Neural progenitor cell (in vitro differentiated cells): ENCODE results near the gene CHPF2. TPM values are rescaled to one million over a fixed set of nuclear protein-coding genes. Genes with fewer than 3 reads are reported as not detected.

Source experiments
- DNase-seq: peaks from one replicate; pipeline ENCODE4 v3.0.0-alpha.2; 2016; ENCODE audit warnings: low spot score
- H2AFZ ChIP-seq: fragments of 200-600 bp; sonication (generic); replicated peaks from 2 replicates; pipeline ENCODE4 v1.6.1; 2016; ENCODE audit warnings: antibody characterized with exemption
- H3F3A ChIP-seq: fragments of 200-600 bp; sonication (generic); 2 replicates; pipeline ENCODE4 v1.6.1; 2016; ENCODE audit warnings: antibody characterized with exemption, low read depth
- H3K27ac ChIP-seq: fragments of 200-600 bp; sonication (generic); 2 replicates; pipeline ENCODE4 v1.5.1; 2016; ENCODE audit warnings: mild to moderate bottlenecking
- H3K27me3 ChIP-seq: fragments of 200-600 bp; sonication (generic); 2 replicates; pipeline ENCODE4 v1.6.1; 2016; ENCODE audit warnings: mild to moderate bottlenecking, moderate library complexity
- H3K36me3 ChIP-seq: fragments of 200-600 bp; sonication (generic); 2 replicates; pipeline ENCODE4 v1.5.1; 2016
- H3K4me1 ChIP-seq: fragments of 200-600 bp; sonication (generic); 2 replicates; pipeline ENCODE4 v1.6.1; 2016; ENCODE audit warnings: mixed run types
- H3K4me2 ChIP-seq: fragments of 200-600 bp; sonication (generic); 2 replicates; pipeline ENCODE4 v1.6.1; 2016
- H3K4me3 ChIP-seq: fragments of 200-600 bp; sonication (generic); 2 replicates; pipeline ENCODE4 v1.5.1; 2016
- H3K79me2 ChIP-seq: fragments of 200-600 bp; sonication (generic); 2 replicates; pipeline ENCODE4 v1.6.1; 2016; ENCODE audit warnings: low read depth
- H3K9ac ChIP-seq: fragments of 200-600 bp; sonication (generic); 2 replicates; pipeline ENCODE4 v1.6.1; 2016
- H3K9me3 ChIP-seq: fragments of 200-600 bp; sonication (generic); 2 replicates; pipeline ENCODE4 v1.5.1; 2016; ENCODE audit warnings: low read depth
- H4K20me1 ChIP-seq: fragments of 200-600 bp; sonication (generic); 2 replicates; pipeline ENCODE4 v1.6.1; 2016; ENCODE audit warnings: low read depth
- H3K27ac Mint-ChIP-seq: 3 replicates; pipeline ENCODE4 v1.8.0; 2021; ENCODE audit warnings: mixed read lengths
- H3K27me3 Mint-ChIP-seq: 2 replicates; pipeline ENCODE4 v1.8.0; 2022; ENCODE audit warnings: low read depth, mild to moderate bottlenecking, inconsistent platforms, moderate library complexity, mixed read lengths; ENCODE audit not compliant: insufficient read depth
- H3K36me3 Mint-ChIP-seq: 3 replicates; pipeline ENCODE4 v1.8.0; 2021; ENCODE audit warnings: mixed read lengths
- H3K4me1 Mint-ChIP-seq: 3 replicates; pipeline ENCODE4 v1.8.0; 2021; ENCODE audit warnings: mixed read lengths
- H3K4me3 Mint-ChIP-seq: 3 replicates; pipeline ENCODE4 v1.8.0; 2021; ENCODE audit warnings: mild to moderate bottlenecking, moderate library complexity, mixed read lengths
- H3K9me3 Mint-ChIP-seq: 3 replicates; pipeline ENCODE4 v1.8.0; 2020; ENCODE audit warnings: mixed read lengths
- CTCF ChIP-seq: fragments of 200-600 bp; sonication (generic); IDR thresholded peaks from 2 replicates; pipeline ENCODE4 v1.5.1; 2017; ENCODE audit warnings: antibody characterized with exemption, mild to moderate bottlenecking
- EZH2 ChIP-seq: fragments of 200-600 bp; sonication (generic); IDR thresholded peaks from 2 replicates; pipeline ENCODE4 v1.6.1; 2017; ENCODE audit warnings: antibody characterized with exemption, mild to moderate bottlenecking, moderate library complexity
- EZH2phosphoT487 ChIP-seq: fragments of 200-600 bp; sonication (generic); IDR thresholded peaks from 2 replicates; pipeline ENCODE4 v1.6.1; 2017; ENCODE audit warnings: antibody characterized with exemption
- total RNA-seq: library from RNA; depleted of rRNA; stranded (reverse); fragments of >200 nt; gene quantifications from 2 replicates; pipeline ENCODE4 v1.2.3, GENCODE V29; 2015; ENCODE audit warnings: low replicate concordance

The CHPF2 gene
- total RNA-seq, 1 donor from 2014 or later, result 8.8 TPM

DNA sequence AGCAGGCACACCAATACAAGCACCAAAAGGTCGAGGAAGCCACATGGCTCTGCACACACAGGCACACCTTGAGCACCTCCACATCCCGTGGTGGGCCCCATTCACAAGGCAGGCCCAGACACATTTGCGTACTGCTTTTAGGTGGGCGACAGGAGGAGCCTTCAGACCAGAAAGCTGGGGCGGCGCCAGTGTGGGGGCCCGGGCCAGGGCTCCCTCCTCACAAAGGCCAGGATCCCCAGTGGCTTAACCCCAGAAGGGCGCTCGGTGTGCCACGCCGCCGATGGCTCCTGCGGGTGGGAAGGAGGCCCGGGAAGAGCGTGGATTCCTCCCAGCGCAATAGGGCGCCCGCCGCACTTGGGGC lies 19.0 kb downstream of the CHPF2 start:
- Histone ChIP-seq H3K27ac (no peak overlapping the region), H3K36me3 (no peaks in the 10 kb centered on the region), H3K27me3 (peaks cover 71% of the 10 kb centered on the region), H3F3A (peaks cover 48% of the 10 kb centered on the region), H4K20me1 (peaks cover 15% of the 10 kb centered on the region), H3K4me2 (peak overlapping the region; percentile 99), H3K4me3 (peak overlapping the region; percentile 90), H3K9me3 (no peaks in the 10 kb centered on the region), H2AFZ (no peak overlapping the region), H3K79me2 (no peaks in the 10 kb centered on the region), H3K9ac (no peak overlapping the region), H3K4me1 (peaks cover 46% of the 10 kb centered on the region)
- no peaks in the 10 kb centered on the region for H3K36me3 Mint-ChIP-seq
- H3K9me3 Mint-ChIP-seq, result no peaks in the 10 kb centered on the region
- TF ChIP-seq EZH2phosphoT487 (no peak), CTCF (no peak), EZH2 (no peak)
- peak overlapping the region; percentile 81 for H3K4me3 Mint-ChIP-seq
- DNase-seq, result no peak
- peaks cover 71% of the 10 kb centered on the region for H3K4me1 Mint-ChIP-seq
- H3K27me3 Mint-ChIP-seq, result peaks cover 17% of the 10 kb centered on the region
- H3K27ac Mint-ChIP-seq, result peak overlapping the region; percentile 84

GRCh38 chr7:151251689-151252560 lies 19.6 kb downstream of the CHPF2 start:
- Histone ChIP-seq H3K36me3 (no peaks in the 10 kb centered on the region), H3K4me2 (peak overlapping the region; percentile 99), H3K9me3 (no peaks in the 10 kb centered on the region), H2AFZ (peak overlapping the region; percentile 97), H3K27ac (no peak overlapping the region), H3F3A (peaks cover 43% of the 10 kb centered on the region), H4K20me1 (peaks cover 9% of the 10 kb centered on the region), H3K4me3 (peak overlapping the region; percentile 90), H3K27me3 (peaks cover 64% of the 10 kb centered on the region), H3K79me2 (no peaks in the 10 kb centered on the region), H3K4me1 (peaks cover 44% of the 10 kb centered on the region), H3K9ac (peak overlapping the region; percentile 51)
- peaks cover 19% of the 10 kb centered on the region for H3K27me3 Mint-ChIP-seq
- no peaks in the 10 kb centered on the region for H3K9me3 Mint-ChIP-seq
- peak overlapping the region; percentile 86 for H3K4me3 Mint-ChIP-seq
- TF ChIP-seq CTCF (no peak), EZH2phosphoT487 (no peak)
- H3K27ac Mint-ChIP-seq, result peak overlapping the region; percentile 97
- DNase-seq, result peak; percentile 83
- no peaks in the 10 kb centered on the region for H3K36me3 Mint-ChIP-seq
- H3K4me1 Mint-ChIP-seq, result peaks cover 65% of the 10 kb centered on the region

GRCh38 chr7:151252561-151252835 lies 20.2 kb downstream of the CHPF2 start:
- peak overlapping the region; percentile 99 for H3K4me2 ChIP-seq
- H3K9ac ChIP-seq, result no peak overlapping the region
- H3K4me3 ChIP-seq, result peak overlapping the region; percentile 90
- H3K9me3 Mint-ChIP-seq, result no peaks in the 10 kb centered on the region
- H2AFZ ChIP-seq, result peak overlapping the region; percentile 97
- H3K27me3 ChIP-seq, result peaks cover 59% of the 10 kb centered on the region
- H3K79me2 ChIP-seq, result no peaks in the 10 kb centered on the region
- no peaks in the 10 kb centered on the region for H3K9me3 ChIP-seq
- no peak overlapping the region for H3K27ac ChIP-seq
- H3K36me3 ChIP-seq, result no peaks in the 10 kb centered on the region
- peaks cover 21% of the 10 kb centered on the region for H3K27me3 Mint-ChIP-seq
- H3K36me3 Mint-ChIP-seq, result no peaks in the 10 kb centered on the region
- peak; percentile 36 for DNase-seq
- H3K27ac Mint-ChIP-seq, result peak overlapping the region; percentile 97
- peaks cover 60% of the 10 kb centered on the region for H3K4me1 Mint-ChIP-seq
- peak overlapping the region; percentile 86 for H3K4me3 Mint-ChIP-seq
- TF ChIP-seq EZH2phosphoT487 (no peak), EZH2 (no peak), CTCF (no peak)
- H4K20me1 ChIP-seq, result peaks cover 3% of the 10 kb centered on the region
- H3K4me1 ChIP-seq, result peaks cover 44% of the 10 kb centered on the region
- peaks cover 38% of the 10 kb centered on the region for H3F3A ChIP-seq
